ENCODE results near the gene FNDC3B.
"Not testable (repeated sequence)": the region's sequence is repeated elsewhere in the genome, so short reads cannot be mapped to it uniquely, and the experiment has no call there.

FNDC3B gene

GRCh38 chr3:172031996-172032395 lies 7.4 kb upstream of the FNDC3B start:
- no peak for DNase-seq (ENCODE audit: low spot score)

GRCh38 chr3:172033396-172033795 lies 6.0 kb upstream of the FNDC3B start:
- no peak for DNase-seq (ENCODE audit: low spot score)

GRCh38 chr3:172034786-172035685 lies 4.3 kb upstream of the FNDC3B start:
- peak; percentile 28 for DNase-seq (ENCODE audit: low spot score)

- DNase-seq (ENCODE audit: low spot score), result peak; percentile 23
Measured at GRCh38 chr3:172036541-172037215, 2.7 kb upstream of the FNDC3B start.

GRCh38 chr3:172038798-172039435 lies 461 bp upstream of the FNDC3B start:
- no peak for DNase-seq (ENCODE audit: low spot score)

- no peak for DNase-seq (ENCODE audit: low spot score)
Measured at GRCh38 chr3:172040078-172040980, 951 bp downstream of the FNDC3B start.

GRCh38 chr3:172040981-172041963 lies 1.9 kb downstream of the FNDC3B start:
- DNase-seq (ENCODE audit: low spot score), result no peak

GRCh38 chr3:172042136-172042662 lies 2.8 kb downstream of the FNDC3B start:
- DNase-seq (ENCODE audit: low spot score), result no peak

- DNase-seq (ENCODE audit: low spot score), result not testable (repeated sequence)
Measured at GRCh38 chr3:172042663-172043179, 3.3 kb downstream of the FNDC3B start.

GRCh38 chr3:172043233-172043632 lies 3.9 kb downstream of the FNDC3B start:
- DNase-seq (ENCODE audit: low spot score), result no peak

GRCh38 chr3:172043766-172044165 lies 4.4 kb downstream of the FNDC3B start:
- DNase-seq (ENCODE audit: low spot score), result no peak

- DNase-seq (ENCODE audit: low spot score), result no peak
Measured at GRCh38 chr3:172044833-172045585, 5.6 kb downstream of the FNDC3B start.

GRCh38 chr3:172046268-172046915 lies 7.0 kb downstream of the FNDC3B start:
- DNase-seq (ENCODE audit: low spot score), result no peak

- no peak for DNase-seq (ENCODE audit: low spot score)
Measured at GRCh38 chr3:172047567-172048115, 8.3 kb downstream of the FNDC3B start.

GRCh38 chr3:172048599-172048998 lies 9.2 kb downstream of the FNDC3B start:
- DNase-seq (ENCODE audit: low spot score), result no peak

GRCh38 chr3:172051310-172051956 lies 12.1 kb downstream of the FNDC3B start:
- DNase-seq (ENCODE audit: low spot score), result no peak

- DNase-seq (ENCODE audit: low spot score), result no peak
Measured at GRCh38 chr3:172051957-172052354, 12.6 kb downstream of the FNDC3B start.

- DNase-seq (ENCODE audit: low spot score), result no peak
Measured at GRCh38 chr3:172052405-172052804, 13.0 kb downstream of the FNDC3B start.

All from activated CD4-positive, alpha-beta T cell treated with anti-CD3 and anti-CD28 coated beads, Interleukin-2, Interleukin-4, amounts not matched to agents 100 ng/mL and 50 ng/mL, durations not matched to agents 16 hours and 8 hours (primary cell).